ENCODE data around the gene MESP1. TPM values are rescaled to one million over a fixed set of nuclear protein-coding genes. Genes with fewer than 3 reads are reported as not detected.

MESP1 gene
- total and polyA plus RNA-seq, 2 of the 13 experiments (the other 11 are each of a cell fraction or from before 2014, with no cell fraction given): not detected

DNA sequence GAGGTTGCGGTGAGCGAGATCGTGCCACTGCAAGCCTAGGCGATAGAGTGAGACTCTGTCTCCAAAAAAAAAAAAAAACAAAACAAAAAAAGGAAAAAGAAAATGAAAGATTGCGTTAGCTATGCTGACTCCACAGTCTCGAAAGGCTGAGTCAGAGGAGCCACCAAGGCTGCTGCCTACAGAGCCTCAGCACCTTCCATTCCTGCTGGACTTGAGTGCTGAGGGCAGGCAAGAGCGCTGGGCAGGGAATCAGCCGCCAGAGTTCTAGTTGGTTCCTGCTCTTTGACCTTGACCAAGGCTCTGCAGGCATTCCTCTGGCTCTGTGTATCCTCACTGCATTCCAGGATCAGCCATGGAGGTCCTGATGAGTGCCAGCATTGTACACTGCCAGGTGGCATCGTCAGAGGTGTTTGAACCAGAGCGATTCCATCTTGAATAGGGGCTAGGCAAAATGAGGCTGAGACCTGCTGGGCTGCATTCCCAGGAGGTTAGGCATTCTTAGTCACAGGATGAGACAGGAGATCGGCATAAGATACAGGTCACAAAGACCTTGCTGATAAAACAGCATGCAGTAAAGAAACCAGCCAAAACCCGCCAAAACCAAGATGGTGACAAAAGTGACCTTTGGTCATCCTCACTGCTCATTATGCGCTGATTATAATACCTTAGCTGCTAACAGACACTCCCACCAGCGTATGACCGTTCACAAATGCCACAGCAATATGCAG, 31.0 kb upstream of the MESP1 start (continued):
- TF ChIP-seq, protein P1, sequence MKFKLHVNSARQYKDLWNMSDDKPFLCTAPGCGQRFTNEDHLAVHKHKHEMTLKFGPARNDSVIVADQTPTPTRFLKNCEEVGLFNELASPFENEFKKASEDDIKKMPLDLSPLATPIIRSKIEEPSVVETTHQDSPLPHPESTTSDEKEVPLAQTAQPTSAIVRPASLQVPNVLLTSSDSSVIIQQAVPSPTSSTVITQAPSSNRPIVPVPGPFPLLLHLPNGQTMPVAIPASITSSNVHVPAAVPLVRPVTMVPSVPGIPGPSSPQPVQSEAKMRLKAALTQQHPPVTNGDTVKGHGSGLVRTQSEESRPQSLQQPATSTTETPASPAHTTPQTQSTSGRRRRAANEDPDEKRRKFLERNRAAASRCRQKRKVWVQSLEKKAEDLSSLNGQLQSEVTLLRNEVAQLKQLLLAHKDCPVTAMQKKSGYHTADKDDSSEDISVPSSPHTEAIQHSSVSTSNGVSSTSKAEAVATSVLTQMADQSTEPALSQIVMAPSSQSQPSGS (CRISPR knock-in tag; IDR thresholded peaks at IDR 0.05): no peak
- TF ChIP-seq, protein P2, sequence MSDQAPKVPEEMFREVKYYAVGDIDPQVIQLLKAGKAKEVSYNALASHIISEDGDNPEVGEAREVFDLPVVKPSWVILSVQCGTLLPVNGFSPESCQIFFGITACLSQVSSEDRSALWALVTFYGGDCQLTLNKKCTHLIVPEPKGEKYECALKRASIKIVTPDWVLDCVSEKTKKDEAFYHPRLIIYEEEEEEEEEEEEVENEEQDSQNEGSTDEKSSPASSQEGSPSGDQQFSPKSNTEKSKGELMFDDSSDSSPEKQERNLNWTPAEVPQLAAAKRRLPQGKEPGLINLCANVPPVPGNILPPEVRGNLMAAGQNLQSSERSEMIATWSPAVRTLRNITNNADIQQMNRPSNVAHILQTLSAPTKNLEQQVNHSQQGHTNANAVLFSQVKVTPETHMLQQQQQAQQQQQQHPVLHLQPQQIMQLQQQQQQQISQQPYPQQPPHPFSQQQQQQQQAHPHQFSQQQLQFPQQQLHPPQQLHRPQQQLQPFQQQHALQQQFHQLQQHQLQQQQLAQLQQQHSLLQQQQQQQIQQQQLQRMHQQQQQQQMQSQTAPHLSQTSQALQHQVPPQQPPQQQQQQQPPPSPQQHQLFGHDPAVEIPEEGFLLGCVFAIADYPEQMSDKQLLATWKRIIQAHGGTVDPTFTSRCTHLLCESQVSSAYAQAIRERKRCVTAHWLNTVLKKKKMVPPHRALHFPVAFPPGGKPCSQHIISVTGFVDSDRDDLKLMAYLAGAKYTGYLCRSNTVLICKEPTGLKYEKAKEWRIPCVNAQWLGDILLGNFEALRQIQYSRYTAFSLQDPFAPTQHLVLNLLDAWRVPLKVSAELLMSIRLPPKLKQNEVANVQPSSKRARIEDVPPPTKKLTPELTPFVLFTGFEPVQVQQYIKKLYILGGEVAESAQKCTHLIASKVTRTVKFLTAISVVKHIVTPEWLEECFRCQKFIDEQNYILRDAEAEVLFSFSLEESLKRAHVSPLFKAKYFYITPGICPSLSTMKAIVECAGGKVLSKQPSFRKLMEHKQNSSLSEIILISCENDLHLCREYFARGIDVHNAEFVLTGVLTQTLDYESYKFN (CRISPR knock-in tag; conservative IDR thresholded peaks at IDR 0.05): peak; percentile 31; the same call in 1 of the 2 replicates
- TF ChIP-seq CHD4 (IDR thresholded peaks at IDR 0.05; ENCODE audit: borderline replicate concordance, low read length): no peak
- no peak for TF ChIP-seq ZSCAN12 (CRISPR knock-in tag; IDR thresholded peaks at IDR 0.05)
- TF ChIP-seq ATF7-NPFF (CRISPR knock-in tag; IDR thresholded peaks at IDR 0.05; ENCODE audit: low read depth): no peak
- no peak for TF ChIP-seq ZNF225 (CRISPR knock-in tag; IDR thresholded peaks at IDR 0.05)
- TF ChIP-seq TEAD3 (CRISPR knock-in tag; optimal IDR thresholded peaks at IDR 0.05; ENCODE audit: borderline replicate concordance): peak; percentile 97
- TF ChIP-seq, protein P3, sequence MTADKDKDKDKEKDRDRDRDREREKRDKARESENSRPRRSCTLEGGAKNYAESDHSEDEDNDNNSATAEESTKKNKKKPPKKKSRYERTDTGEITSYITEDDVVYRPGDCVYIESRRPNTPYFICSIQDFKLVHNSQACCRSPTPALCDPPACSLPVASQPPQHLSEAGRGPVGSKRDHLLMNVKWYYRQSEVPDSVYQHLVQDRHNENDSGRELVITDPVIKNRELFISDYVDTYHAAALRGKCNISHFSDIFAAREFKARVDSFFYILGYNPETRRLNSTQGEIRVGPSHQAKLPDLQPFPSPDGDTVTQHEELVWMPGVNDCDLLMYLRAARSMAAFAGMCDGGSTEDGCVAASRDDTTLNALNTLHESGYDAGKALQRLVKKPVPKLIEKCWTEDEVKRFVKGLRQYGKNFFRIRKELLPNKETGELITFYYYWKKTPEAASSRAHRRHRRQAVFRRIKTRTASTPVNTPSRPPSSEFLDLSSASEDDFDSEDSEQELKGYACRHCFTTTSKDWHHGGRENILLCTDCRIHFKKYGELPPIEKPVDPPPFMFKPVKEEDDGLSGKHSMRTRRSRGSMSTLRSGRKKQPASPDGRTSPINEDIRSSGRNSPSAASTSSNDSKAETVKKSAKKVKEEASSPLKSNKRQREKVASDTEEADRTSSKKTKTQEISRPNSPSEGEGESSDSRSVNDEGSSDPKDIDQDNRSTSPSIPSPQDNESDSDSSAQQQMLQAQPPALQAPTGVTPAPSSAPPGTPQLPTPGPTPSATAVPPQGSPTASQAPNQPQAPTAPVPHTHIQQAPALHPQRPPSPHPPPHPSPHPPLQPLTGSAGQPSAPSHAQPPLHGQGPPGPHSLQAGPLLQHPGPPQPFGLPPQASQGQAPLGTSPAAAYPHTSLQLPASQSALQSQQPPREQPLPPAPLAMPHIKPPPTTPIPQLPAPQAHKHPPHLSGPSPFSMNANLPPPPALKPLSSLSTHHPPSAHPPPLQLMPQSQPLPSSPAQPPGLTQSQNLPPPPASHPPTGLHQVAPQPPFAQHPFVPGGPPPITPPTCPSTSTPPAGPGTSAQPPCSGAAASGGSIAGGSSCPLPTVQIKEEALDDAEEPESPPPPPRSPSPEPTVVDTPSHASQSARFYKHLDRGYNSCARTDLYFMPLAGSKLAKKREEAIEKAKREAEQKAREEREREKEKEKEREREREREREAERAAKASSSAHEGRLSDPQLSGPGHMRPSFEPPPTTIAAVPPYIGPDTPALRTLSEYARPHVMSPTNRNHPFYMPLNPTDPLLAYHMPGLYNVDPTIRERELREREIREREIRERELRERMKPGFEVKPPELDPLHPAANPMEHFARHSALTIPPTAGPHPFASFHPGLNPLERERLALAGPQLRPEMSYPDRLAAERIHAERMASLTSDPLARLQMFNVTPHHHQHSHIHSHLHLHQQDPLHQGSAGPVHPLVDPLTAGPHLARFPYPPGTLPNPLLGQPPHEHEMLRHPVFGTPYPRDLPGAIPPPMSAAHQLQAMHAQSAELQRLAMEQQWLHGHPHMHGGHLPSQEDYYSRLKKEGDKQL (CRISPR knock-in tag; IDR thresholded peaks at IDR 0.05; ENCODE audit: low read depth): no peak
- TF ChIP-seq RBAK (CRISPR knock-in tag; IDR thresholded peaks at IDR 0.05): no peak
- TF ChIP-seq RXRA (CRISPR knock-in tag; IDR thresholded peaks at IDR 0.05): peak; percentile 45; the same call in 1 of the 2 replicates
- peak; percentile 61; the same call in 1 of the 2 replicates for TF ChIP-seq ZNF331 (CRISPR knock-in tag; IDR thresholded peaks at IDR 0.05)
- TF ChIP-seq POGZ (CRISPR knock-in tag; IDR thresholded peaks at IDR 0.05): no peak
- TF ChIP-seq, protein P4, sequence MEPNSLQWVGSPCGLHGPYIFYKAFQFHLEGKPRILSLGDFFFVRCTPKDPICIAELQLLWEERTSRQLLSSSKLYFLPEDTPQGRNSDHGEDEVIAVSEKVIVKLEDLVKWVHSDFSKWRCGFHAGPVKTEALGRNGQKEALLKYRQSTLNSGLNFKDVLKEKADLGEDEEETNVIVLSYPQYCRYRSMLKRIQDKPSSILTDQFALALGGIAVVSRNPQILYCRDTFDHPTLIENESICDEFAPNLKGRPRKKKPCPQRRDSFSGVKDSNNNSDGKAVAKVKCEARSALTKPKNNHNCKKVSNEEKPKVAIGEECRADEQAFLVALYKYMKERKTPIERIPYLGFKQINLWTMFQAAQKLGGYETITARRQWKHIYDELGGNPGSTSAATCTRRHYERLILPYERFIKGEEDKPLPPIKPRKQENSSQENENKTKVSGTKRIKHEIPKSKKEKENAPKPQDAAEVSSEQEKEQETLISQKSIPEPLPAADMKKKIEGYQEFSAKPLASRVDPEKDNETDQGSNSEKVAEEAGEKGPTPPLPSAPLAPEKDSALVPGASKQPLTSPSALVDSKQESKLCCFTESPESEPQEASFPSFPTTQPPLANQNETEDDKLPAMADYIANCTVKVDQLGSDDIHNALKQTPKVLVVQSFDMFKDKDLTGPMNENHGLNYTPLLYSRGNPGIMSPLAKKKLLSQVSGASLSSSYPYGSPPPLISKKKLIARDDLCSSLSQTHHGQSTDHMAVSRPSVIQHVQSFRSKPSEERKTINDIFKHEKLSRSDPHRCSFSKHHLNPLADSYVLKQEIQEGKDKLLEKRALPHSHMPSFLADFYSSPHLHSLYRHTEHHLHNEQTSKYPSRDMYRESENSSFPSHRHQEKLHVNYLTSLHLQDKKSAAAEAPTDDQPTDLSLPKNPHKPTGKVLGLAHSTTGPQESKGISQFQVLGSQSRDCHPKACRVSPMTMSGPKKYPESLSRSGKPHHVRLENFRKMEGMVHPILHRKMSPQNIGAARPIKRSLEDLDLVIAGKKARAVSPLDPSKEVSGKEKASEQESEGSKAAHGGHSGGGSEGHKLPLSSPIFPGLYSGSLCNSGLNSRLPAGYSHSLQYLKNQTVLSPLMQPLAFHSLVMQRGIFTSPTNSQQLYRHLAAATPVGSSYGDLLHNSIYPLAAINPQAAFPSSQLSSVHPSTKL (CRISPR knock-in tag; IDR thresholded peaks at IDR 0.05): peak; percentile 75
- no peak for TF ChIP-seq LCORL (IDR thresholded peaks at IDR 0.05)
- peak; percentile 29; the same call in 1 of the 2 replicates for TF ChIP-seq LCORL (CRISPR knock-in tag; IDR thresholded peaks at IDR 0.05)

All from HepG2 (cell line).